ENCODE measurements around the gene ESPNL.

The ESPNL gene

DNA sequence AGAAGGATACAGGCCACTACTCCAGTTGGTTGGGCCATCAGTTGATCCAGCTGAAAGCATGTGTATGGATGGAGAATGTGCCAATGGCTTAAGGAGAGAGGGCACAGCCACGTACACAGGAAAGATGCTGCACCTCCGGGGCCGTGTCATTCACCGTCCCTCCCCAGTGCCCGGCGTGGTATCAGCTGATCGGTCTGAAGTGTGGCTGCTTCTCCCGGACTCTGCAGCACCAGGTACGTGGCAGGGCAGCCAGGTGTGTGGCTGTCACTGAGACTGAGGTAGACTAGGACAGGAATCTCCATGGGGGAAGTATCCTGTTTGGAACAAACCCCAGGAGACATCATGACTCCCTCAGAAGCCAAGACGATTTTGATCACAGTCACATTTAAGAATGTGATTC is 54.4 kb downstream of the ESPNL start:
- H3K4me3 ChIP-seq (ENCODE audit: low read depth, low read length), result no peak overlapping the region
- H3K4me2 ChIP-seq (ENCODE audit: low read length), result no peak overlapping the region
- H3K27ac ChIP-seq, result no peak overlapping the region
- H3K79me2 ChIP-seq, result no peaks in the 10 kb centered on the region
- no peak overlapping the region for H3K9ac ChIP-seq
- H3K36me3 ChIP-seq (ENCODE audit: control insufficient read depth, insufficient read depth, low read length), result no peaks in the 10 kb centered on the region
- no peaks in the 10 kb centered on the region for H3K4me1 ChIP-seq
- H2AFZ ChIP-seq, result no peak overlapping the region
- no peaks in the 10 kb centered on the region for H3K27me3 ChIP-seq (ENCODE audit: control insufficient read depth, insufficient read depth, low read length)
- no peaks in the 10 kb centered on the region for H3K9me3 ChIP-seq (ENCODE audit: control insufficient read depth, low read length)
- TF ChIP-seq, protein P1, sequence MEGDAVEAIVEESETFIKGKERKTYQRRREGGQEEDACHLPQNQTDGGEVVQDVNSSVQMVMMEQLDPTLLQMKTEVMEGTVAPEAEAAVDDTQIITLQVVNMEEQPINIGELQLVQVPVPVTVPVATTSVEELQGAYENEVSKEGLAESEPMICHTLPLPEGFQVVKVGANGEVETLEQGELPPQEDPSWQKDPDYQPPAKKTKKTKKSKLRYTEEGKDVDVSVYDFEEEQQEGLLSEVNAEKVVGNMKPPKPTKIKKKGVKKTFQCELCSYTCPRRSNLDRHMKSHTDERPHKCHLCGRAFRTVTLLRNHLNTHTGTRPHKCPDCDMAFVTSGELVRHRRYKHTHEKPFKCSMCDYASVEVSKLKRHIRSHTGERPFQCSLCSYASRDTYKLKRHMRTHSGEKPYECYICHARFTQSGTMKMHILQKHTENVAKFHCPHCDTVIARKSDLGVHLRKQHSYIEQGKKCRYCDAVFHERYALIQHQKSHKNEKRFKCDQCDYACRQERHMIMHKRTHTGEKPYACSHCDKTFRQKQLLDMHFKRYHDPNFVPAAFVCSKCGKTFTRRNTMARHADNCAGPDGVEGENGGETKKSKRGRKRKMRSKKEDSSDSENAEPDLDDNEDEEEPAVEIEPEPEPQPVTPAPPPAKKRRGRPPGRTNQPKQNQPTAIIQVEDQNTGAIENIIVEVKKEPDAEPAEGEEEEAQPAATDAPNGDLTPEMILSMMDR (IDR thresholded peaks at IDR 0.05), result no peak

DNA sequence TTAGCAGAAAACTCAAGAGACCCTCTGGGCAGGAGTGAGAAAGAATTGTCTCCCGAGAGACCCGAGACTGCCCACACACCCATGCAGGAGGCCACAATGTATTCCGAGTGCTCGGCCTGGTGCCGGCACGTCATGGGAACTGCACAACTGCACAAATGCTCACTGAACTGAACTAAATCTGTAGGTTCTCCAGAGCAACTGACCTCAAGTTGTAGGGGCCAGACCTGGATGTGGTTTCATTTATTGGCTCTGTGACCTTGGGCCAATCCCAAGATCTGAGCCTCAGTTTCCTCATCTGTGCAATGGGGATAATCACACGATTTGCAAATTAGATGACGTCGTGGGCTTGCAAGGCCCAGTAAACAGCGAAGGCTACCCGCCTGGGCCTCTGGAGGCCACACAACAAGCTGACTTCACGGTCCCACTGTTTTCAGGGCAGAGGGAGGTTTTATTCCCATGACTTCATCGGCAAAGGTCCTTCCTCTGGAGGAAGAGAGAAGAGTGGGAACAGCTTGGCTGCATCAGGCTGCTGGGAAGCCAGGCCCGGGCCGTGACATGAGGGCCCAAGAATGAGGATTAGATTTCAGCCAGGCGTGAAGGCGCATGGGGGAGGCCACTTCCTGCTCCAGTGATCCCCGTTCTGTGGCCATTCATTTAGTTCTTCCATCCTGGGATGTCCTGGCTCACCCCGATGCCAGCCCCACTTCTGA is 55.1 kb downstream of the ESPNL start:
- H2AFZ ChIP-seq, result no peak overlapping the region
- H3K4me2 ChIP-seq (ENCODE audit: low read length), result no peak overlapping the region
- H3K9ac ChIP-seq, result no peak overlapping the region
- no peaks in the 10 kb centered on the region for H3K79me2 ChIP-seq
- H3K36me3 ChIP-seq (ENCODE audit: control insufficient read depth, insufficient read depth, low read length), result no peaks in the 10 kb centered on the region
- no peaks in the 10 kb centered on the region for H3K9me3 ChIP-seq (ENCODE audit: control insufficient read depth, low read length)
- H3K27ac ChIP-seq, result no peak overlapping the region
- no peak overlapping the region for H3K4me3 ChIP-seq (ENCODE audit: low read depth, low read length)
- no peaks in the 10 kb centered on the region for H3K27me3 ChIP-seq (ENCODE audit: control insufficient read depth, insufficient read depth, low read length)
- H3K4me1 ChIP-seq, result no peaks in the 10 kb centered on the region
- TF ChIP-seq, protein P1 (IDR thresholded peaks at IDR 0.05), result no peak

DNA sequence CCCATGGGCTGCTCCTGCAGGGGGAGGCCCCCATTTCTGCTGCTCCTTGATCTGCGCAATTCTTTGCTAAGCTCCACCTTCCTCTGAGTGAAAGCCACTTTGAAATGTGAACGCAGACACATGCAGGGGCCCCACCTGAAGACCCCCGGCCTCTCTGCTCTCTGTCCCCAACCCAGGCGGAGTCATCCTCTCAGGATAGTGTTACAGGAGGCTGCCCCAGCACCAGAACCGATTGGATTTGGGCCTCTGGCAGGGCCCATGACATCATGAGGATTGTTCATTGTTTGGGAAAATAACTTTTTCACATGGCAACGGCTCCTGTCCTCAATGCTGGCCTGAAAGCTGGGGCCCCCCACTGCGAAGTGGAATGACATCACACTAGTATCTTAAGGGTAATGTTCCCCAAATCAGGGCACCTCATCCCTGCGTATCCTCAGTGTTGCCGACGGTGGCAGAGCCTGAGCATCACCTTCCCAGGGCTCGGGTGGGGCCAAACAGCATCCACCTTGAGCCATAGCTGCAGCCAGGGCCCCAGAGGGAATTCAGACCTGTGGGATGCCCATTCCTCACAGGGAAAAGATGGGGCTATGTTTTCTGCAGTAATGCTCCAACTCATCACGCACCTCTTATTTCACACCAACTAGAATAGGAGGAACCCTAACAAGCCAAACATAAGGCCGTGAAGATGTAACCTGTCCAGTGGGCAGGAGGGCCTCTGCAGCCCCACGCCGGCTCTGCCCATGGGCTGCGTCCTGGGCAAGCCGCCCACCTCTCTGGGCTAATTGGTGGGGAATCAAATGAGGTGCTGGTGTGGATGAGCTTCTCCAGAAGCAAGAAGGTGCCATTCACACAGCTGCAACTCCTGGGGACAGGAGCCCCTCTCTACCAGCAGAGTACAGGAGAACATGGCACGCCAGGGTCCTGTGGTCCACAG is 55.9 kb downstream of the ESPNL start:
- Histone ChIP-seq H3K4me1 (no peaks in the 10 kb centered on the region), H3K4me2 (ENCODE audit: low read length) (no peak overlapping the region), H3K4me3 (ENCODE audit: low read depth, low read length) (no peak overlapping the region), H3K9ac (no peak overlapping the region), H3K79me2 (no peaks in the 10 kb centered on the region), H3K27me3 (ENCODE audit: control insufficient read depth, insufficient read depth, low read length) (no peaks in the 10 kb centered on the region), H3K27ac (no peak overlapping the region), H3K36me3 (ENCODE audit: control insufficient read depth, insufficient read depth, low read length) (no peaks in the 10 kb centered on the region), H2AFZ (no peak overlapping the region), H3K9me3 (ENCODE audit: control insufficient read depth, low read length) (no peaks in the 10 kb centered on the region)
- TF ChIP-seq, protein P1 (IDR thresholded peaks at IDR 0.05), result no peak

DNA sequence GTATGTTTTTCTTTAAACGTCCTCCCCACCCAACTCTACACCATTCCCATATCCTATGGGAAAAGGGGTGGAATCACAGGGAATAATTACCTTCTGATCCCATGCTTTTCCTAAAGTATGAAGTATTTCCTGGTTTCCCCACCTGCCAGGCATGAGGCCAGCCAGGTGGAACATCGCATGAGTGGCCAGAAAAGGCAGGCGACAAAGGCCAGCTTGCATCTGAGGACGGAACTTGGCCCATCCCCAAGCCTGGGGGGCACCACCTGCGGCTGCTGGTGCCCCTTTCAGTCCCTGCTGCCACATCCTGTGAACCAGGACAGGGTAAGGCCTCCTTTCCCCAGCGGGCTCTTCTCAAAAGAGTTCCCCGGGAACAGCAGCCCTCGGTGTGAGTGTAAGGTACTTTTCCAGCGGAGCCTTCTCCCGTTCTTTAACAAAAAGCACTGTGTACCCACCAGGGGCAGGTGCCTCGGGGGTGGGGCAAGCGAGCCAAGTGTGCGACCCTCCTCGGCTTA is 57.4 kb downstream of the ESPNL start:
- Histone ChIP-seq H3K9ac (no peak overlapping the region), H3K4me1 (no peaks in the 10 kb centered on the region), H3K27me3 (ENCODE audit: control insufficient read depth, insufficient read depth, low read length) (no peaks in the 10 kb centered on the region), H3K9me3 (ENCODE audit: control insufficient read depth, low read length) (no peaks in the 10 kb centered on the region), H3K79me2 (no peaks in the 10 kb centered on the region), H3K4me2 (ENCODE audit: low read length) (no peak overlapping the region), H3K27ac (no peak overlapping the region), H2AFZ (no peak overlapping the region), H3K4me3 (ENCODE audit: low read depth, low read length) (no peak overlapping the region), H3K36me3 (ENCODE audit: control insufficient read depth, insufficient read depth, low read length) (no peaks in the 10 kb centered on the region)
- TF ChIP-seq, protein P1 (IDR thresholded peaks at IDR 0.05), result no peak

Data from parathyroid adenoma (tissue), 2 donors.